CD4-positive, alpha-beta T cell treated with Interleukin-12 subunit alpha and Interleukin-12 subunit beta, for 1 hour (primary cell): Measurements from ENCODE around the gene IL2RG.

Experiments used
- DNase-seq: peaks from one replicate; pipeline ENCODE4 v3.0.0-alpha.2; 2020

The IL2RG gene

GRCh38 chrX:71111141-71111843, at the start of gene IL2RG:
Gene IL2RG (minus strand): TSS chrX:71111577. CDS start chrX:71111539, 38 bp downstream.
- DNase-seq, result peak; percentile 90

DNA sequence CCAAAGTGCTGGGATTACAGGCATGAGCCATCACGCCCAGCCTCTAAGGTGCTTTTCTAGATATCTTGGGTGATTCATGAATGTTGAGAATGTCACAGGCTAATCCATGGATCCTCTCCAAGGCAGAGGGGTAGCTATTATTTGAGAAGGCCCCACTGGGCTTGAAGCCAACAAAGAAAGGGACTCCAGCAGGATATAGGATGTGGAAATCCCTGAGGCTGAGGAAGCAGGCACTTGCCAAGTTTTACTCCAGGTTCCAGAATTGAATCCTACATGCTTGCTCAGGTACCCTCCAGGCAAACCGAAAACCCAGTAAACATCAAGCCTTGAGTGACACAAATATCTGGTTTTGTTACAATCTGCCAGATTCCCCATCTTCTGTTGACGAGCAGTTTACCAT, 49.1 kb upstream of the IL2RG start:
- no peak for DNase-seq

GRCh38 chrX:71159335-71159734, 48.0 kb upstream of the IL2RG start:
- no peak for DNase-seq

DNA sequence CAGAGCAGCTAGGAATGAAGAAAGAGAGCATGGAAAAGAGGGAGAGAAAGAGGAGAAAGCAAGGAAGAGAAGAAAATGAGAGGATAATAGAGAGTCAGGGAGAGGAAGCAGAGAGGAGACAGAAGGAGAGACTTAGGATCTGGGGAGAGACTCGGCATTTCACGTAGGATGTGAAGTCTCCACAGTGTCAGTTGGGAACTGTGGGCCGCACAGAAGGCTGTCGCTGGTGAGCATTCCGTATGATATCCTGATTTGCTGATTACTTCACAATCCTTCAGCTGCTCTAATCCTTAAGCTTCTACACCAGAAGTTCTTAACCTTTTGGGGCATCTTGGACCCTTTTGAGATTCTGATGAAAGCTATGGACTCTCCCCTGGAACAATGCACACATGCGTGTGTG, 47.2 kb upstream of the IL2RG start:
- DNase-seq, result no peak

GRCh38 chrX:71154641-71155040, 43.3 kb upstream of the IL2RG start:
- no peak for DNase-seq

GRCh38 chrX:71154196-71154595, 42.8 kb upstream of the IL2RG start:
- DNase-seq, result no peak

DNA sequence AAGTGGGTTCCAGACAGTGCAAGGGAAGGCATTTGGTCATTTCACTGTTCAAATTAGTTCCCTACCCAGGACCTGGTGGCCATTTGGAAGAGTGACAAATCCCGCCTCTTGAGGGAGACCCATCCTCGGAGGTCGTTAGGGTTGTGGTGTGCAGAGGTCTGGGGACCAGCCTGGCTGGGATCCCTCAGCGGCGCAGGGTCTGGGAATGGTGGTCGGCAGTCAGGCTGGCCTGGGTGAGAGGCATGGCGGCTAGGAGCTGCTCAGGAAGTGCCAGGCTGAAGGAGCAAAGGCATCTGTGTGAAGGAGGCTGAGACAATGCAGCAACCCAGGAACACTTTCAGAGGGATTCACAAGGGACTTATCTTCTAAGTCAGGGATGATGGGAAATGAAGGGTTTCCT, 40.0 kb upstream of the IL2RG start:
- DNase-seq, result no peak

DNA sequence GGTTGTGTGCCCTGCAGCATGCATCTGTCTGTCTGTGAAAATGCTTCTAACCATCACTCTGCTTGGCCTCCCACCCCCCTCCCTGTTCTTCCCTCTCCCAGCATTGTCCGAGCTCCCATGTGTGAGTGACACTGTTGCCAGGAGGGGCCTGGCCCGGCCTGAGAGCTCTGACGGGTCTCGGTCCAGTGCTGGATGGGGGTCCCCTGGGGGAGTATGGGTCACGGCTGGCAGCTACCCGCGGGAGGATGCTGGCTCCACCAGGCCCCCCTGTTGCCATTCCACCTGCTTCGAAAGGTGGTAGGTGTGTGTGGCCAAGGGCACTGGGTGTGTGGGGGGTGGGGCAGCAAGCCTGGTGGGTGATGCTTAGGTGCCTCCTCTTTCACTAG, 36.9 kb upstream of the IL2RG start:
- DNase-seq, result no peak

- no peak for DNase-seq
Measured at GRCh38 chrX:71147496-71148277, 36.3 kb upstream of the IL2RG start.

- DNase-seq, result no peak
Measured at GRCh38 chrX:71144651-71145050, 33.3 kb upstream of the IL2RG start, which contains the start of gene NLGN3. Gene NLGN3 (plus strand): TSS chrX:71144841. CDS start chrX:71147750, 2,909 bp downstream.

- DNase-seq, result no peak
Measured at GRCh38 chrX:71143508-71143907, 32.1 kb upstream of the IL2RG start.

- no peak for DNase-seq
Measured at GRCh38 chrX:71140440-71140839, 29.1 kb upstream of the IL2RG start.

GRCh38 chrX:71131510-71131909, 20.1 kb upstream of the IL2RG start:
- no peak for DNase-seq

GRCh38 chrX:71128915-71129765, 17.8 kb upstream of the IL2RG start:
- peak; percentile 82 for DNase-seq

- no peak for DNase-seq
Measured at GRCh38 chrX:71128166-71128833, 16.9 kb upstream of the IL2RG start.

DNA sequence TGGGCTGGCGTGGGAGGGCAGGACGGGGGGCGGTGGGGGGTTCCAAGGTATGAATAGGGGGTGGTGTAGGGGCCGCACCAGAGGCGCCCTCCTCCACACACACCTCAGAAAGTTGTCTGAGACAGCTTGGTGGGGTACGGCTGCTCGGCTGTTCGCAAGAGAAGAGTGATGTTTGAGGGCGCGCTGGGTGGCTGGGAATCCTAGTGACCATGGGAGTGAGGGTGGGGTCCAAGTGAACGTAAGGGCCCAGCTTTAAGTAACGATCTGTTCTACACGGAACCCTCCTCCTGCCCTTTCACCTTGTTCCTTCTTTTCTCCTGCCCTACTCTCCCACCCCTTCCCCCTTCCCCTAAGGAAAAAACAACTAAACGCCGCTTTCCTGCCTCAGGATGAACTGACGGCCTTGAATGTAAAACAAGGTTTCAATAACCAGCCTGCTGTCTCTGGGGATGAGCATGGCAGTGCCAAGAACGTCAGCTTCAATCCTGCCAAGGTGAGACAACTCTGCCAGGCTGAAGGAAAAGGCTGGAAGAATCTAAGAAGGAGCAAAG, 7.7 kb upstream of the IL2RG start:
- no peak for DNase-seq

GRCh38 chrX:71118032-71118984, 6.9 kb upstream of the IL2RG start, which contains the start of gene MED12:
Gene MED12 (plus strand): TSS chrX:71118596. CDS start chrX:71118755, 159 bp downstream.
- DNase-seq, result peak; percentile 86

DNA sequence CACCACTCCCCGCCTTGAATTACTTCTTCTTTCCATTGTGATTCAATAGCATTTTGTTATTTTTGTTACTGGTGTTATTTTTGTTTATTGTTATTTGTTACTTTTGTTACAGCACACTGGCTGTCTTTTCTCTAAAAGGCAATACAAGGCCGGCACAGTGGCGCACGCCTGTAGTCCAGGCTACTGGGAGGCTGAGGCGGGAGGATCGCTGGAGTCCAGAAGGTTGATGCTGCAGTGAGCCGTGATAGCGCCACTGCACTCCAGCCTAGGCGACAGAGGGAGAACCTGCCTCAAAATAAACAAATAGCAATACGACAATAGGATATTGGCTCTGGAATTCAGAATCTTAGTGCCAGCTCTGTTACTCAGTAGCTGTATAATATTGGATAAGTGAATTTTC, 6.0 kb upstream of the IL2RG start:
- no peak for DNase-seq

- DNase-seq, result peak; percentile 61
Measured at GRCh38 chrX:71111921-71112431, 599 bp upstream of the IL2RG start.

DNA sequence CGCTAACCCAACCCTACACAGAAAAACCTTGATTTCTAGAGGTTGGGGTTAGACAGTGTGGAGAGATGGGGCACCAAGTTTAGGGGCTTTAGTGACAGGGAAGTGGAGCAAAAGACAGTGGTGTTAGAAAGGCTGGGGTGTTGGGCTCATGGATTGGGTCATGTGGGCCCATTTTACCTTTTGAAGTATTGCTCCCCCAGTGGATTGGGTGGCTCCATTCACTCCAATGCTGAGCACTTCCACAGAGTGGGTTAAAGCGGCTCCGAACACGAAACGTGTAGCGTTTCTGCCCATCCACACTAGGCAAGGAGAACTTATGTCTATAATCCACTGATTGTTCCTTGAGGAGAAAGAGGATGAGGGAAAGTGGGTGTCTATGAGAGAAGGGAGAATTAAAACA, 2.3 kb downstream of the IL2RG start:
- DNase-seq, result peak; percentile 37
